GM10266 (cell line): ENCODE measurements around the gene CFAP221.
A peak's percentile ranks its signal among the peaks of the same experiment; 100 is the strongest.

Experiments
- DNase-seq: peaks from one replicate; pipeline ENCODE4 v3.0.0; 2012; ENCODE audit errors: extremely low spot score
- CTCF ChIP-seq: IDR thresholded peaks from 2 replicates; pipeline ENCODE4 v1.5.1; 2012; ENCODE audit warnings: mild to moderate bottlenecking, low read depth; ENCODE audit not compliant: control insufficient read depth, insufficient read depth; ENCODE audit errors: missing control alignments

Gene CFAP221

DNA sequence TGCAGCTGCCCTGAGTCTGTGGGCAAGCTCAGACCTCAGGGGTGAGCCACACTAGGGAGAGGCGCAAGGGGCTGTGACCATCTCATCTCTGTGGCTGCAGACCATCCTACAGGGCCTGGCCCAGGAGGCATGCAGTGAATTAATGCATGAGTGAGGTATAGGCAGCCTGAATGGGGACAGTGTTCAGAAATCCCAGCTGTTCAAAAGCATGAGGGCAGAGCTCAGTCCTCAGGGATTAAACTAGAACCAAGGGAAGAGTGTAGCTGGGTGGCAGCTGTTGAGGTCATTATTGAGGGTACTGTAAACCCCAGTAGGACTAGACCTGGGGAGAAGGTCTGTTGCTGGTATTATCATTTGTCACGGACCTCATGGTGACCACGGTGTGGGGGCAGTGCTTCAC lies 151.8 kb downstream of the CFAP221 start:
- no peak for TF ChIP-seq CTCF
- no peak for DNase-seq

DNA sequence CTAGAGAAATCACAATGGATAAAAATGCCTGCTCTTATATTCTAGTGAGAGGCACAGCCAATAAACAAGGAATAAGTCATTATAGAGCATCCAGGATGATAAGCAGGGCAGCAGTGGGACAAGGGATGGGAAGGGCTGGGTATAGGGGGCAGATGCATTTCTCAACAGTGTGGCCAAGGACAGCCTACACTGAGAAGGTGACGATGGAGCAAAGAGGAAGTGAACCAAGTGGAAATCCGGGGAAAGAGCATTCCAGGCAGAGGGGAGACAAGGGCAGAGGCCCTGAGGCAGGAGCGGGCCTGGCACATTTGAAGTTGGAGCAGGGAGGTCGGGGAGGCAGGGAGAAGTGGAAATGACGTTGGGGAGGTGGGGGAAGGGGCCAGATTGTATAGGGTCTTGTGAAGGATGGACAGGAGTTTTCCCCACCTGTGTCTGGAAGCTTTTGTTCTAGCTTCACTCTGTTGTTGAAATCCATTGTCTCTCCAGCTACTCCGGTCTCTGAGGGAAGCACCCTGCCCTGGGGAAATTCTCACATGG lies 152.3 kb downstream of the CFAP221 start:
- TF ChIP-seq CTCF, result no peak
- DNase-seq, result no peak

- TF ChIP-seq CTCF, result no peak
- peak; percentile 54 for DNase-seq
Observed at GRCh38 chr2:119697290-119698020, 153.2 kb downstream of the CFAP221 start.

DNA sequence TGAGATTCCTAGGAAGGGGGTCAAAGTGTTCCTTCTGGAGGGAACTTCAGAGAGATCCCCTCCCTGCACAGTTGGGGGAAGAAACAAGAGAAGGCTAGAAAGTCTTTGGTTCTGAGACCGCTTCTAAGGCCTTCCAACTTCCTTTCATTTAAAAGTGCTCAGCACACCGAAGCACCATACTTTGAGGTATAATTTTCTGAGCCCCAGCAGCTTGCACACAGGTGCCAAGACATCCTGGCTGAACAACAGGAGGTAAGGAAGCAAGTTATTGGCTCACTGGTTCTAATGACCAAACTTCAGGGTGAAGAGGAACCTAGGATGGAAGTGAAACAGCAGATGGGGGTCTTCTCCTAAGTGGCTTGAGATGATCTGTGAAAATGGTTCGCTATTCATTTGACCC lies 154.0 kb downstream of the CFAP221 start:
- DNase-seq, result no peak
- no peak for TF ChIP-seq CTCF

GRCh38 chr2:119699016-119699606 lies 154.9 kb downstream of the CFAP221 start:
- DNase-seq, result no peak
- TF ChIP-seq CTCF, result no peak

GRCh38 chr2:119700866-119701265 lies 156.6 kb downstream of the CFAP221 start:
- no peak for TF ChIP-seq CTCF
- DNase-seq, result no peak

GRCh38 chr2:119701352-119701751 lies 157.1 kb downstream of the CFAP221 start:
- no peak for DNase-seq
- TF ChIP-seq CTCF, result no peak
